Loucy (cell line): Measurements from ENCODE around the gene NECTIN1.

Experiments used
- EZH2phosphoT487 ChIP-seq: fragments of 200-600 bp; IDR thresholded peaks from 2 replicates; pipeline ENCODE4 v1.6.1; 2018; ENCODE audit warnings: antibody characterized with exemption, mild to moderate bottlenecking, moderate library complexity, borderline replicate concordance
- TF ChIP-seq, protein P1 (sequence below): fragments of 200-600 bp; sonication (generic); conservative IDR thresholded peaks from 2 replicates; pipeline ENCODE4 v1.5.1; 2014; ENCODE audit warnings: mild to moderate bottlenecking, antibody characterized with exemption, low read length

DNA sequence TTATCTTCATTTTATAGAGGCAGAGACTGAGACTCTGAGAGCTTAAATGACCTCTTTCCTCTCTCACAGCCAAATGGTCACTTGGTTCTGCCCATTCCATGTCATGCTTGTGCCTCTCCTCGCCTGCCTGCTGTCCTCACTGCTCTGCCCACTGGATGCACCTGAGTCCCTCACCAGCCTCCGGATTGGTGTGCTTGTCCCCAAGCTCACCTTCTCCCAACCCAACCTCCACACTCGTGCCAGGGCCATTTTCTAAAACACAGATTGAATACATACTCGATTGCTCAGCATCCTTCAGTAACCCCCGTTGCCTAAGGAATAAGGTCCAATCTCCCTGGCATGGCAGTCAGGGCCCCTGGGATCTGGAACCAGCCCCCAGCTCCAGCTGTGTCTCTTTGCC is 28.4 kb upstream of the NECTIN1 start:
- TF ChIP-seq, protein P1, sequence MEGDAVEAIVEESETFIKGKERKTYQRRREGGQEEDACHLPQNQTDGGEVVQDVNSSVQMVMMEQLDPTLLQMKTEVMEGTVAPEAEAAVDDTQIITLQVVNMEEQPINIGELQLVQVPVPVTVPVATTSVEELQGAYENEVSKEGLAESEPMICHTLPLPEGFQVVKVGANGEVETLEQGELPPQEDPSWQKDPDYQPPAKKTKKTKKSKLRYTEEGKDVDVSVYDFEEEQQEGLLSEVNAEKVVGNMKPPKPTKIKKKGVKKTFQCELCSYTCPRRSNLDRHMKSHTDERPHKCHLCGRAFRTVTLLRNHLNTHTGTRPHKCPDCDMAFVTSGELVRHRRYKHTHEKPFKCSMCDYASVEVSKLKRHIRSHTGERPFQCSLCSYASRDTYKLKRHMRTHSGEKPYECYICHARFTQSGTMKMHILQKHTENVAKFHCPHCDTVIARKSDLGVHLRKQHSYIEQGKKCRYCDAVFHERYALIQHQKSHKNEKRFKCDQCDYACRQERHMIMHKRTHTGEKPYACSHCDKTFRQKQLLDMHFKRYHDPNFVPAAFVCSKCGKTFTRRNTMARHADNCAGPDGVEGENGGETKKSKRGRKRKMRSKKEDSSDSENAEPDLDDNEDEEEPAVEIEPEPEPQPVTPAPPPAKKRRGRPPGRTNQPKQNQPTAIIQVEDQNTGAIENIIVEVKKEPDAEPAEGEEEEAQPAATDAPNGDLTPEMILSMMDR, result no peak
- TF ChIP-seq EZH2phosphoT487, result no peak
